ENCODE results near the gene KCNT2. TPM values are rescaled to one million over a fixed set of nuclear protein-coding genes. Genes with fewer than 3 reads are reported as not detected.

Gene KCNT2
- total and polyA plus RNA-seq, 2 of the 8 experiments (the other 6 are each of a cell fraction or from before 2014, with no cell fraction given) = 2.3 to 10.2 TPM

- H3K14ac ChIP-seq (ENCODE audit: insufficient read length) = no peak overlapping the region
- H4K91ac ChIP-seq (replicated peaks; ENCODE audit: insufficient read length, low read length) = no peak overlapping the region
- H3K18ac ChIP-seq (ENCODE audit: extremely low read depth, low read length) = no peak overlapping the region
- FAIRE-seq = no peak
- H3K4me2 ChIP-seq (ENCODE audit: insufficient read depth in 1 of 2, low read depth in 2 of 2, low read length in 2 of 2) = no peak overlapping the region
- H2AK5ac ChIP-seq (ENCODE audit: low read depth, low read length) = no peak overlapping the region
- POLR2A ChIA-PET (ENCODE audit: partially characterized antibody) = no interaction called here
- no peak overlapping the region for H4K8ac ChIP-seq (ENCODE audit: extremely low read depth, insufficient read depth, low read length)
- H3K36me3 ChIP-seq (ENCODE audit: control insufficient read depth in 2 of 4, insufficient read depth in 4 of 4, low read length in 3 of 4) = peaks cover 0 to 7% (median 3%) of the 10 kb centered on the region in 4 experiments; a peak in 3 of 8 replicates
- H3K56ac ChIP-seq (replicated peaks; ENCODE audit: insufficient read length, low read depth, low read length) = no peak overlapping the region
- H2AFZ ChIP-seq (ENCODE audit: low read length) = no peak overlapping the region
- H3K27me3 ChIP-seq (replicated peaks in 1 of 4; ENCODE audit: control insufficient read depth in 3 of 4, extremely low read depth in 1 of 4, insufficient read depth in 3 of 4, low read length in 3 of 4) = peaks cover 0 to 1% (median 0%) of the 10 kb centered on the region in 4 experiments; a peak in 1 of 7 replicates
- no peaks in the 10 kb centered on the region for H3K79me2 ChIP-seq (ENCODE audit: control insufficient read depth in 1 of 2, insufficient read depth in 2 of 2, low read length in 2 of 2)
- H3K23me2 ChIP-seq (ENCODE audit: low read depth, low read length) = no peaks in the 10 kb centered on the region
- H2BK12ac ChIP-seq (ENCODE audit: low read depth, low read length) = no peak overlapping the region
- H3K23ac ChIP-seq (ENCODE audit: insufficient read length) = no peak overlapping the region
- H4K5ac ChIP-seq (ENCODE audit: insufficient read length, low read depth, low read length) = no peak overlapping the region
- H2BK20ac ChIP-seq (ENCODE audit: low read length) = no peak overlapping the region
- CTCF ChIA-PET (ENCODE audit: partially characterized antibody) = interaction anchor here (0.6 kb wide), 1 partner anchor 521 kb away, joined by 3 read pairs; no protein-coding TSS in a partner anchor
- H3K9ac ChIP-seq (replicated peaks in 1 of 4; ENCODE audit: extremely low read depth in 1 of 4, low read depth in 3 of 4, low read length in 3 of 4) = no peak overlapping the region
- H3K79me1 ChIP-seq (ENCODE audit: low read depth, low read length) = no peaks in the 10 kb centered on the region
- no peaks in the 10 kb centered on the region for H4K20me1 ChIP-seq (replicated peaks in 1 of 2; ENCODE audit: control insufficient read depth in 1 of 2, insufficient read depth in 2 of 2, low read length in 2 of 2)
- no peaks in the 10 kb centered on the region for H3K4me1 ChIP-seq (replicated peaks in 1 of 4; ENCODE audit: control insufficient read depth in 3 of 4, insufficient read depth in 4 of 4, low read length in 3 of 4)
- H3K27ac ChIP-seq (ENCODE audit: low read depth, low read length) = no peak overlapping the region
- 99% methylated on average over 3 of the region's 3 CpGs; no CpG with 5 or more reads in 1 of the 2 experiments for WGBS, 2 experiments (ENCODE audit: extremely low coverage in 1 of 2, insufficient coverage in 1 of 2, insufficient read length in 1 of 2, insufficient replicate concordance in 2 of 2, low coverage in 1 of 2, low lambda C conversion rate in 2 of 2, missing lambda C conversion rate in 1 of 2)
- no peak overlapping the region for H2BK120ac ChIP-seq (replicated peaks; ENCODE audit: low read depth, low read length)
- H2BK5ac ChIP-seq (ENCODE audit: low read depth, low read length) = no peak overlapping the region
- no peak for DNase-seq (ENCODE audit: low read depth in 1 of 2, low spot score in 2 of 2)
- H3K4ac ChIP-seq (replicated peaks; ENCODE audit: insufficient read length, low read depth, low read length) = no peak overlapping the region
- H2BK15ac ChIP-seq (ENCODE audit: low read length) = no peak overlapping the region
- no peak for TF ChIP-seq JUND (IDR thresholded peaks at IDR 0.05; ENCODE audit: low read length)
- H3K4me3 ChIP-seq (ENCODE audit: extremely low read depth in 1 of 4, insufficient read depth in 2 of 4, low read depth in 3 of 4, low read length in 4 of 4) = no peak overlapping the region
- H3K9me3 ChIP-seq (ENCODE audit: insufficient read depth in 2 of 2, low read depth in 1 of 2, low read length in 1 of 2) = no peaks in the 10 kb centered on the region
These were observed 146.7 kb downstream of the KCNT2 start for GRCh38 chr1:196461521-196461920.

Data from H1 (cell line).